Spleen (tissue), 7 donors: Measurements from ENCODE around the gene PFKL.

Source experiments
- POLR2AphosphoS5 ChIP-seq, 3 donors: sonication (generic); formaldehyde crosslinking; IDR thresholded peaks; one replicate each; pipeline ENCODE4 v1.5.1; 2017; ENCODE audit warnings: antibody characterized with exemption in 3 of 3
- TF ChIP-seq, protein P1 (sequence below), 11 experiments: fragments of 200-600 bp in 7 of 11; fragments of 450-650 bp in 4 of 11; sonication (generic) in 4 of 11; IDR thresholded peaks in 8 of 11; conservative IDR thresholded peaks in 3 of 11; 1 replicate in 7 of 11; 2 replicates in 4 of 11; pipeline versions ENCODE4 v1.4.0 to v1.8.0; 2016 to 2021; ENCODE audit warnings: antibody characterized with exemption in 11 of 11, inconsistent platforms in 4 of 11, mild to moderate bottlenecking in 1 of 11
- donor health status: DM: no; HTN: no; CAD: no; lungs with moderate emphysema.
- donor health status: DM: no; HTN: no; CAD: no.
- donor health status: DM: no; HTN: no; CAD: no.

DNA sequence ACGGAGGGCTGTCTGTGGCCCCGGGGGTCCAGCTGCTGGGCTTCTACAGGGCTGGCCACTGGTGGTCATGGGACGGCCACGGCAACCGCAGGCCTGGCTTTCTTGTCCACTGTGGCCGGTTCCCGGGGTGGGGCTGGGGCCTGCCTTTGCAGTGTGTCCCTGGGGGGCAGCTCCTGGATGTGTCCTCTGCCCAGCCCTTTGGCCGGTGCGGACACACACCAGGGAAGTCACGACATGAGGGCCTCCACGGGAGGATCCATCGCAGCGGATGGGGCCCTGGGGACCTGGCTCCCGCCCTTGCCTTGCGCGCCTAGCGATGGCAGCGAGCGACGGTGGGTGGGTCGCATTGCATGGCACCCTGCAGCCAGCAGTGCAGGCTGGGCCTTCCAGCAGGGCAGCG is 18.0 kb downstream of the PFKL start:
- TF ChIP-seq, protein P1, sequence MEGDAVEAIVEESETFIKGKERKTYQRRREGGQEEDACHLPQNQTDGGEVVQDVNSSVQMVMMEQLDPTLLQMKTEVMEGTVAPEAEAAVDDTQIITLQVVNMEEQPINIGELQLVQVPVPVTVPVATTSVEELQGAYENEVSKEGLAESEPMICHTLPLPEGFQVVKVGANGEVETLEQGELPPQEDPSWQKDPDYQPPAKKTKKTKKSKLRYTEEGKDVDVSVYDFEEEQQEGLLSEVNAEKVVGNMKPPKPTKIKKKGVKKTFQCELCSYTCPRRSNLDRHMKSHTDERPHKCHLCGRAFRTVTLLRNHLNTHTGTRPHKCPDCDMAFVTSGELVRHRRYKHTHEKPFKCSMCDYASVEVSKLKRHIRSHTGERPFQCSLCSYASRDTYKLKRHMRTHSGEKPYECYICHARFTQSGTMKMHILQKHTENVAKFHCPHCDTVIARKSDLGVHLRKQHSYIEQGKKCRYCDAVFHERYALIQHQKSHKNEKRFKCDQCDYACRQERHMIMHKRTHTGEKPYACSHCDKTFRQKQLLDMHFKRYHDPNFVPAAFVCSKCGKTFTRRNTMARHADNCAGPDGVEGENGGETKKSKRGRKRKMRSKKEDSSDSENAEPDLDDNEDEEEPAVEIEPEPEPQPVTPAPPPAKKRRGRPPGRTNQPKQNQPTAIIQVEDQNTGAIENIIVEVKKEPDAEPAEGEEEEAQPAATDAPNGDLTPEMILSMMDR (IDR thresholded peaks at IDR 0.05 in 8 of 11, conservative IDR thresholded peaks at IDR 0.05 in 3 of 11): no peak
- peak in 1 of 3 donors; percentile 47 for TF ChIP-seq POLR2AphosphoS5 (IDR thresholded peaks at IDR 0.05)
